A549 treated with RU486 at 1 μM for 4 hours (cell line): ENCODE data around the gene FAM200A. TPM values are rescaled to one million over a fixed set of nuclear protein-coding genes. Genes with fewer than 3 reads are reported as not detected.

Source experiments
- total RNA-seq: library from RNA; stranded (reverse); fragments of 200-300 nt; extraction: Qiagen RNA extraction; gene quantifications from 5 replicates; pipeline ENCODE4 v1.2.3, GENCODE V29; 2022; ENCODE audit warnings: low read depth

FAM200A gene
- total RNA-seq = 4.2 to 8.0 TPM (median 6.6 TPM) in 5 replicates

DNA sequence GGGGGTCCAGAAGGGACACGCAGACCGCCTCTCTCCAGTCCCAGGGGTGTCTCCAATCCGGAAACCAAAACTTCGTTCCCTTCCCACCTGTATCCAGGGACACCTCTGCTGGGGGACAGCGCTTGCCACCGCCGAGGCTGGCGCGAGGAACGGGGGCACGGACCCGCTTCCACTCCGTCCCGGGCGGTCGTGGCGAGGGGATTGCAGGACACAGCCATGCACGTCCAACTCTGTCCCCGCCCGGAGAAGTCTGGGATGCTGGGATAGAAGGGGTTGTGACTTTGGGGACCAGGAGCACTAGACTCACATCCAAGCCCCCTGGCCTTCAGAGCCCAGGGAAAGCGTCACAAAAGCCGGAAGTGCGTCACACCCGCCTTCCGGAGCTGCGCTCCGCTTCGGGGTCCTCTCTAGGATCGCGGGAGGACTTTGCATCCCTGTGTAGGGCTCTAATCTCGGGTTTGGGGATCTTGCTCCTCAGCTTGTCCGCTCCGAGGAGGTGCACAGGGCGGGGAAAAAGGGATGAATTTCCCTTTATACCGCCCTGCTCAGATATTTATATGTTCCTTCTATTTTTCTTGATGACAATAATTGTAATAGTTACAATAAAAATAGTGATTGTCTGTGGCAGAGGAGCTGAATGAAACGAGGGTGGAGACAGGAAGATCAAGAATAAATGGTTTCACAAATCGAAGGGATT, at the start of gene FAM200A:
FAM200A (minus strand) TSS at position 348 of the 697 bp plus-strand sequence. CDS start 3,707 bp downstream, outside the sequence.

DNA sequence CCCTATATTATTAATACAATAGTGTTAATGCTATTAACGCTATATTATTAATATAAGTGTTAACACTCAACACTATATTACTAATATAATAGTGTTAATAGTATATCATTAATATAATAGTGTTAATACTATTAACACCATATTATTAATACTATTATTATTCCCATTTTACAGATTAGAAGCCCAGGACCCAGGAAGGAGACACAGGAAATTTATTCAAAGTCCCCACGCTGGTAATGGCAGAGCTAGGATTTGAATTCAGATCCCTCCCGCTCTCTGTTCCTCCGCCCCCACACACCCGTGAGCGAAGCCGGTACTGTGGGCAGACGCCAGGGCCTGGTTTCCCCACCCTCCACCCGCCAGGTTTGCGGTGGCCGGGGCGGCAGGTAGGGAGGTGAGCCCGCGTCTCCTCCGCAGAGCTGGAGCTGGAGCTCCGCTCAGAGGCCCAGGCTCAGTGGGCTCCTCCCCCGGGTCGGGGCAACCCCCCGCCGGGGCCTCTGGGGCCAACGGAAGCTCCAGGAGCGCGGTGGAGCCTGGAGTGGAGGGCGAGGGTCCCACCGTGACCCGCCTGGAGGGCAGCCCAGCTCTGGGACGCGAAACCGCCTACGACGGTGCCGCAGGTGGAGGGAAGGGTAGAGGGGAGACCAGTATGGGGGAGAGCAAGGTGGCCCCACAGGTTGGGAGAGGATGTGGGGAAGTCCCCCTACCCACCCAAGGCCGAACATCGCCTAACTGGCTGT, 46.0 kb upstream of the FAM200A start, which contains the start of gene TMEM225B:
TMEM225B (plus strand) TSS at position 506 of the 740 bp plus-strand sequence. CDS start 6,122 bp downstream, outside the sequence.

DNA sequence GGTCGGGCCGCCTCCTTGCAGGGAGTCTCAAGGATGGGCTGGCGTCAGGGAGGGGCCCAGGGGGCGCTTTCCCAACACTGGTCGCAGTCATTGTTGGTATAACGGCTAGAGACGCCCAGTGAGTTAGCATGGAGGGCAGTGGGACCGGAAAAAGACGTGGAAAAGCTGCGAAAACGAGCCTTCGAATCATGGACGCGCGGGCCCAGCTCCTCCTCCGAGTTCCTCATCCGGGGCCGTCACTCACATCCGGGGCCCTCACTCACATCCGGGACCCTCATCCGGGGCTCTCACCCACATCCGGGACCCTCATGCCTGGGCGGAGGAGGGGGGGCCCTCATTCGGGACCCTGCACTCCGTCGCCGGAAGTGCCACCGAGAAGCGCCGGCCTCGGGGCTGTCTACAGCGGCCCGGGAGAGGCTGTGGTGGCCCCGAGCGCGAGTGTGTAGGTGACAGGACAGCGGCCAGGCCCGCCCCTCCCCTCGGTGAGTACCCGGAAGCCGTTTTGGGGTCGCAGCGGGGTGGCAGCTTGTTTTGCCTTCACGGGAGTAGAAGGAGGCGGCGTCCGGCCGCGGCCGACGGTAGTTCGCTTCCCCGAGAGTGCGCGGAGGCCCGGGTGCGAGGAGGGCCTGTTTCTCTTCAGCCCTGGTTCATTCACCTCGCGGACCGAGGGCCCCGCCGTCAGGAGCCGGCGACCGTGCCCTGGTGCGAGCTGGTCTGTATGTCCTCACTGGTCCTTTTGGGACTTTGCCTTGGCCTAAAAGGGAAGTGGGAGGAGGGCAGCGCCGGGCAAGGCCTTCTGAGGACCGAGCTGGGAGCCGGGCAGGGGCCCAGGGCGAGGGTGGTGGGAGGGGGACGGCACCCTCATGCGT, 6.6 kb upstream of the FAM200A start, which contains the start of gene ZNF655:
ZNF655 (plus strand) TSS at position 337 of the 869 bp plus-strand sequence. CDS start 1,918 bp downstream, outside the sequence.

DNA sequence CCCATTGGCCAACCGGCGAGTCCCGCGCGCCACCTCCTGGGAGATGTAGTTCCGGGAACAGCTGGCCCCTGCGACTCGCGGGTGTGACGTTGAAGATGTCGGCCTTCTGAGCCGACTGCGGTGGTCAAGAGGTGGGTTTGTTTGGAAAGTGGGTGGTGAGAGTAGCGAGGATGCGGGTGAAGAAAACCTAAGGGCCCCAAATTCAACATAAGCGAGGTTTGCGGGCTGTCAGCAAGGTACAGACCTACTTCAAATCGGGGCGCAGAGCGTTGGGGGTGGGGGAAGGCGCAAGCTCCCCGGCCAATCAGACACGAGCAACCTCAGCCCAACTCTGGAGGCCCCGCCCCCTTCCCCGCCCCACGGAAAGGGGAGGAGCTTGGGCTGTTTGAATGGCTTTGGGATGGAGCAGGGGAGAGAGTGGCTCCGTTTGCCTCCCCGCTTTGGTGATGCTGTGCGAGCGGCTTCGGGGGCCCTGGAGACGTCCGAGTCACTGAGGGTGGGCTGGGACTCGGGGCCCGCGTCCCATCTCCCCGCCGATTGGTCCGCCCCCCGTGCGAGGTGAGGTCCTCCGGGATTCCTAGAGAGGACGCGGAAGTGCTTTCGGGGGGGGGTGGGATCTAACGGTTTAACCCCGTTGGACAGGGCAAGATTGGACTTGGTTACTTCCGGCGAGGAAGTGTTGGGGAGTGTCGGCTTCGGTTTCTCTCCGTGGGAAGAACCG, 47.2 kb downstream of the FAM200A start, which contains the start of gene ZKSCAN5:
ZKSCAN5 (plus strand) TSS at position 60 of the 721 bp plus-strand sequence. CDS start 1,383 bp downstream, outside the sequence.

DNA sequence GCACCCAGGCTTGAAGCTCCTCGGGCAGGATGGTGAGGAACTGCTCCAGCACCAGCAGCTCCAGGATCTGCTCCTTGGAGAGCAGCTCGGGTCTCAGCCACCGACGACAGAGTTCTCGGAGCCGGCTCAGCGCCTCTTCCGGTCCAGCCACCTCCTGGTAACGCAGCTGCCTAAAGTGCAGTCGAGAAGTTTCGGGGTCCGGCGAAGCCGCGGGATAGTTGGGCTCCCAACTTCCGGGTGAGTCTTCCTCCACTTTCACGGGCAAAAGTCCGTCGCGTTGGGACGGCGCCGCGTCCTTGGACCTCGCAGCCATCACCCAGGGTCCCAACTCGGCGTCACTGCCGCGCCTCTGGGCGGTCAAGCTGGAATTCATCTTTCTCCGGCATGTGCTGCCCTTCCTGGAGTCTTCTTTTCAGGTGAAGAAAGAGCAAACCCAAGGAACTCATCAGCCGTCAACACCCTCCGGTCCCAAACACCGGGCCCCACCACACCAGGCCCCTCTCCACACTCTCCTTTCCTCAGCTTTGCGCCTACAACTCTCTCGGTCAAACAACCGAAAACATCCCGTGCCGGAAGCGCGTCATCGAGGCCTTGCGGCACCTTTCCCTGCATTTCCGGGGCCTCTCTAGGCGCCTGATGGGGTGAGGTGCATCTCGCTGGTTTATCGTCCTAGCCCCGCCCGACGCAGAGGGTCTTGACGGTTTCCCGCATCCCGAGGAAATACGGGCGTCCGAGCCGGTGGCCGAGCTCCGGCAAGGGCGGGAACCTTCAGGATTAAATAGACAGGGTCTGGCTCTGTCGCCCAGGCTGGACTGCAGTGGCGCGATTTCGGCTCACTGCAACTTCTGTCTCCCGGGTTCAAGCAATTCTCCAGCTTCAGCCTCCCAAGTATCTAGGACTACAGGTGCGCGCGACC, 51.9 kb downstream of the FAM200A start, which contains the start of gene ZNF394:
ZNF394 (minus strand) TSS at position 561 of the 916 bp plus-strand sequence; CDS start at position 373, 188 bp downstream.

Other genes starting within 250 kb of the FAM200A start
- gene ARPC1A, start 226.2 kb downstream of the FAM200A start, total RNA-seq = 126 to 146 TPM (median 136 TPM) in 5 replicates
- gene ARPC1B, start 177.4 kb downstream of the FAM200A start, total RNA-seq = 283 to 301 TPM (median 298 TPM) in 5 replicates
- gene PDAP1, start 143.5 kb downstream of the FAM200A start, total RNA-seq = 172 to 211 TPM (median 188 TPM) in 5 replicates
- gene BUD31, start 143.1 kb downstream of the FAM200A start, total RNA-seq = 142 to 167 TPM (median 148 TPM) in 5 replicates
- 4.9 to 7.8 TPM (median 6.6 TPM) in 5 replicates for gene PTCD1, start 113.3 kb downstream of the FAM200A start, total RNA-seq
- gene CPSF4, start 113.2 kb downstream of the FAM200A start, total RNA-seq = 34.5 to 45.3 TPM (median 44.5 TPM) in 5 replicates
- 865 to 1,452 TPM (median 971 TPM) in 5 replicates for gene ATP5MF, start 85.9 kb downstream of the FAM200A start, total RNA-seq
- gene ZNF789, start 79.2 kb downstream of the FAM200A start, total RNA-seq = 7.6 to 9.7 TPM (median 8.4 TPM) in 5 replicates
- gene ZNF394, start 51.8 kb downstream of the FAM200A start, total RNA-seq = 17.6 to 20.7 TPM (median 18.7 TPM) in 5 replicates
- gene ZKSCAN5, start 47.5 kb downstream of the FAM200A start, total RNA-seq = 9.0 to 10.8 TPM (median 9.3 TPM) in 5 replicates
- 47.4 to 59.2 TPM (median 58.5 TPM) in 5 replicates for gene ZNF655, start 6.5 kb upstream of the FAM200A start, total RNA-seq
- gene TMEM225B, start 46.2 kb upstream of the FAM200A start, total RNA-seq = 0.59 to 0.94 TPM (median 0.87 TPM) in 5 replicates
- gene ZSCAN25, start 64.8 kb upstream of the FAM200A start, total RNA-seq = 8.2 to 9.1 TPM (median 8.5 TPM) in 5 replicates
- 1.1 to 1.6 TPM (median 1.5 TPM) in 5 replicates for gene CYP3A5, start 127.9 kb upstream of the FAM200A start, total RNA-seq
- gene CYP3A7, start 183.1 kb upstream of the FAM200A start, total RNA-seq = not detected in 5 replicates
- 0.10 TPM in 1 of 5 replicates, not detected in the others for gene CYP3A4, start 232.1 kb upstream of the FAM200A start, total RNA-seq